Measurements from ENCODE around the gene HSPA1L. TPM values are rescaled to one million over a fixed set of nuclear protein-coding genes. Genes with fewer than 3 reads are reported as not detected.

Gene HSPA1L
- total RNA-seq, 3 donors from 2014 or later = 1.3 to 1.9 (median 1.6) TPM

- no peak for DNase-seq (ENCODE audit: low spot score in 2 of 2)
- Histone ChIP-seq H3K36me3 (no peaks in the 10 kb centered on the region), H3K27me3 (no peaks in the 10 kb centered on the region), H3K27ac (peak overlapping the region; percentile 10 to 21), H3K4me3 (no peak overlapping the region), H3K4me1 (no peaks in the 10 kb centered on the region), H3K9me3 (no peaks in the 10 kb centered on the region)
- intact Hi-C loops (cut with DNase I; ENCODE audit: low total_unique reads) = loop anchor here (10.0 kb wide), 1 partner anchor 58 kb away; the partner anchor contains the start of genes ABHD16A and LY6G6F
- no peak for TF ChIP-seq CTCF (IDR thresholded peaks at IDR 0.05)
- no peak for TF ChIP-seq POLR2A (IDR thresholded peaks at IDR 0.05)
- no peak for TF ChIP-seq POLR2AphosphoS5 (IDR thresholded peaks at IDR 0.05)
Measured at GRCh38 chr6:31762878-31763618, 52.0 kb downstream of the HSPA1L start.

GRCh38 chr6:31762356-31762755 lies 52.7 kb downstream of the HSPA1L start, which contains the start of gene SAPCD1:
TSS of gene SAPCD1 (plus strand) at chr6:31762656. CDS start at chr6:31763055, 399 bp downstream.
- TF ChIP-seq POLR2A (IDR thresholded peaks at IDR 0.05) (no peak), POLR2AphosphoS5 (IDR thresholded peaks at IDR 0.05) (no peak), CTCF (IDR thresholded peaks at IDR 0.05) (no peak)
- intact Hi-C loops (cut with DNase I; ENCODE audit: low total_unique reads) = loop anchor here (10.0 kb wide), 1 partner anchor 58 kb away; the partner anchor contains the start of genes ABHD16A and LY6G6F
- H3K4me1 ChIP-seq = no peaks in the 10 kb centered on the region
- no peaks in the 10 kb centered on the region for H3K36me3 ChIP-seq
- no peaks in the 10 kb centered on the region for H3K27me3 ChIP-seq
- no peak for DNase-seq (ENCODE audit: low spot score in 2 of 2)
- H3K27ac ChIP-seq = peak within 1 kb of the TSS; percentile 10 to 21
- H3K9me3 ChIP-seq = no peaks in the 10 kb centered on the region
- no peak within 1 kb of the TSS for H3K4me3 ChIP-seq

GRCh38 chr6:31761343-31761742 lies 53.7 kb downstream of the HSPA1L start:
- intact Hi-C loops (cut with DNase I; ENCODE audit: low total_unique reads) = loop anchor here (10.0 kb wide), 1 partner anchor 57 kb away; the partner anchor contains the start of genes ABHD16A and LY6G6F
- no peak for TF ChIP-seq POLR2A (IDR thresholded peaks at IDR 0.05)
- no peak for TF ChIP-seq CTCF (IDR thresholded peaks at IDR 0.05)
- no peak for TF ChIP-seq POLR2AphosphoS5 (IDR thresholded peaks at IDR 0.05)
- Histone ChIP-seq H3K4me1 (no peaks in the 10 kb centered on the region), H3K4me3 (no peak overlapping the region), H3K9me3 (no peaks in the 10 kb centered on the region), H3K27ac (no peak overlapping the region), H3K36me3 (no peaks in the 10 kb centered on the region), H3K27me3 (no peaks in the 10 kb centered on the region)
- no peak for DNase-seq (ENCODE audit: low spot score in 2 of 2)

- H3K4me1 ChIP-seq = no peaks in the 10 kb centered on the region
- TF ChIP-seq POLR2A (IDR thresholded peaks at IDR 0.05) = no peak
- TF ChIP-seq CTCF (IDR thresholded peaks at IDR 0.05) = no peak
- no peak for TF ChIP-seq POLR2AphosphoS5 (IDR thresholded peaks at IDR 0.05)
- H3K36me3 ChIP-seq = no peaks in the 10 kb centered on the region
- H3K4me3 ChIP-seq = no peak overlapping the region
- H3K9me3 ChIP-seq = no peaks in the 10 kb centered on the region
- intact Hi-C loops (cut with DNase I; ENCODE audit: low total_unique reads) = loop anchor here (10.0 kb wide), 1 partner anchor 56 kb away; the partner anchor contains the start of genes ABHD16A and LY6G6F
- no peak overlapping the region for H3K27ac ChIP-seq
- no peaks in the 10 kb centered on the region for H3K27me3 ChIP-seq
- no peak for DNase-seq (ENCODE audit: low spot score in 2 of 2)
Measured at GRCh38 chr6:31760790-31761189, 54.3 kb downstream of the HSPA1L start.

Other genes with a start within 250 kb of the HSPA1L start
- under 1 TPM in 1 of 3 donors, not detected in 2; 0.29 TPM for gene LTA, start 243.0 kb downstream of the HSPA1L start, total RNA-seq
- gene TNF, start 239.7 kb downstream of the HSPA1L start, total RNA-seq = under 1 TPM in 2 of 3 donors, not detected in 1; 0.33 to 0.73 TPM
- gene LTB, start 232.9 kb downstream of the HSPA1L start, total RNA-seq = 1 to 10 TPM in 1 of 3 donors, under 1 TPM in 1, not detected in 1; 0.96 to 1.0 TPM
- 10 to 100 TPM in 1 of 3 donors, 1 to 10 TPM in 2; 8.8 to 10.7 (median 9.8) TPM for gene LST1, start 229.0 kb downstream of the HSPA1L start, total RNA-seq
- gene NCR3, start 222.3 kb downstream of the HSPA1L start, total RNA-seq = not detected
- gene AIF1, start 200.0 kb downstream of the HSPA1L start, total RNA-seq = 10 to 100 TPM; 26.9 to 54.1 (median 28.2) TPM
- gene PRRC2A, start 194.6 kb downstream of the HSPA1L start, total RNA-seq = 10 to 100 TPM; 42.7 to 57.2 (median 57.0) TPM
- 100 to 1,000 TPM; 154 to 170 (median 157) TPM for gene BAG6, start 162.6 kb downstream of the HSPA1L start, total RNA-seq
- 1 to 10 TPM; 1.3 to 4.8 (median 4.6) TPM for gene APOM, start 159.4 kb downstream of the HSPA1L start, total RNA-seq
- gene C6orf47, start 154.5 kb downstream of the HSPA1L start, total RNA-seq = 10 to 100 TPM; 20.3 to 27.4 (median 24.8) TPM
- 10 to 100 TPM; 16.2 to 22.2 (median 20.0) TPM for gene GPANK1, start 150.3 kb downstream of the HSPA1L start, total RNA-seq
- gene CSNK2B, start 149.2 kb downstream of the HSPA1L start, total RNA-seq = 100 to 1,000 TPM; 135 to 180 (median 178) TPM
- gene LY6G5B, start 145.3 kb downstream of the HSPA1L start, total RNA-seq = 10 to 100 TPM in 1 of 3 donors, 1 to 10 TPM in 2; 6.2 to 12.7 (median 8.5) TPM
- 1 to 10 TPM in 1 of 3 donors, under 1 TPM in 2; 0.33 to 1.9 (median 0.64) TPM for gene LY6G5C, start 134.2 kb downstream of the HSPA1L start, total RNA-seq
- gene ABHD16A, start 112.0 kb downstream of the HSPA1L start, total RNA-seq = 10 to 100 TPM; 42.6 to 62.6 (median 50.5) TPM
- not detected for gene LY6G6F, start 108.4 kb downstream of the HSPA1L start, total RNA-seq
- not detected for gene LY6G6D, start 99.9 kb downstream of the HSPA1L start, total RNA-seq
- not detected for gene LY6G6C, start 93.5 kb downstream of the HSPA1L start, total RNA-seq
- under 1 TPM in 1 of 3 donors, not detected in 2; 0.16 TPM for gene MPIG6B, start 91.9 kb downstream of the HSPA1L start, total RNA-seq
- 100 to 1,000 TPM in 2 of 3 donors, 10 to 100 TPM in 1; 100.0 to 212 (median 115) TPM for gene DDAH2, start 86.0 kb downstream of the HSPA1L start, total RNA-seq
- 100 to 1,000 TPM; 266 to 325 (median 318) TPM for gene CLIC1, start 78.8 kb downstream of the HSPA1L start, total RNA-seq
- 10 to 100 TPM in 1 of 3 donors, 1 to 10 TPM in 2; 7.9 to 13.4 (median 8.0) TPM for gene MSH5, start 75.3 kb downstream of the HSPA1L start, total RNA-seq
- gene SAPCD1, start 52.6 kb downstream of the HSPA1L start, total RNA-seq = 1 to 10 TPM in 2 of 3 donors, not detected in 1; 1.6 to 2.0 TPM
- 1 to 10 TPM in 1 of 3 donors, under 1 TPM in 1, not detected in 1; under 0.01 to 1.6 TPM for gene VWA7, start 38.0 kb downstream of the HSPA1L start, total RNA-seq
- gene VARS1, start 19.5 kb downstream of the HSPA1L start, total RNA-seq = 10 to 100 TPM; 19.2 to 35.4 (median 26.2) TPM
- 10 to 100 TPM; 28.7 to 39.7 (median 32.6) TPM for gene LSM2, start 8.3 kb downstream of the HSPA1L start, total RNA-seq
- 100 to 1,000 TPM; 136 to 459 (median 202) TPM for gene HSPA1A, start 260 bp upstream of the HSPA1L start, total RNA-seq
- 100 to 1,000 TPM; 113 to 376 (median 232) TPM for gene HSPA1B, start 12.5 kb upstream of the HSPA1L start, total RNA-seq
- 10 to 100 TPM; 44.6 to 57.3 (median 48.9) TPM for gene NEU1, start 47.5 kb upstream of the HSPA1L start, total RNA-seq
- gene SLC44A4, start 63.7 kb upstream of the HSPA1L start, total RNA-seq = 10 to 100 TPM in 2 of 3 donors, under 1 TPM in 1; 0.32 to 35.4 (median 10.5) TPM
- gene EHMT2, start 82.4 kb upstream of the HSPA1L start, total RNA-seq = 10 to 100 TPM; 34.6 to 37.5 (median 37.0) TPM
- 1 to 10 TPM in 2 of 3 donors, under 1 TPM in 1; 0.64 to 3.3 (median 1.9) TPM for gene ZBTB12, start 86.8 kb upstream of the HSPA1L start, total RNA-seq
- 10 to 100 TPM; 10.2 to 54.2 (median 15.4) TPM for gene C2, start 112.4 kb upstream of the HSPA1L start, total RNA-seq
- 100 to 1,000 TPM in 2 of 3 donors, 10 to 100 TPM in 1; 36.3 to 177 (median 130) TPM for gene CFB, start 130.8 kb upstream of the HSPA1L start, total RNA-seq
- 10 to 100 TPM; 77.3 to 92.7 (median 90.1) TPM for gene NELFE, start 143.7 kb upstream of the HSPA1L start, total RNA-seq
- 10 to 100 TPM; 30.7 to 46.5 (median 43.9) TPM for gene SKIC2, start 143.9 kb upstream of the HSPA1L start, total RNA-seq
- gene DXO, start 156.9 kb upstream of the HSPA1L start, total RNA-seq = 10 to 100 TPM; 12.0 to 28.4 (median 22.0) TPM
- 100 to 1,000 TPM in 2 of 3 donors, 1 to 10 TPM in 1; 7.2 to 275 (median 230) TPM for gene C4A, start 166.8 kb upstream of the HSPA1L start, total RNA-seq
- 100 to 1,000 TPM in 2 of 3 donors, 1 to 10 TPM in 1; 5.6 to 323 (median 298) TPM for gene C4B, start 199.5 kb upstream of the HSPA1L start, total RNA-seq
- gene CYP21A2, start 223.1 kb upstream of the HSPA1L start, total RNA-seq = 10 to 100 TPM in 1 of 3 donors, 1 to 10 TPM in 1, not detected in 1; 1.6 to 14.1 TPM

Measured in breast epithelium (tissue), 4 donors.